ENCODE results near the gene RNF40.

DNA sequence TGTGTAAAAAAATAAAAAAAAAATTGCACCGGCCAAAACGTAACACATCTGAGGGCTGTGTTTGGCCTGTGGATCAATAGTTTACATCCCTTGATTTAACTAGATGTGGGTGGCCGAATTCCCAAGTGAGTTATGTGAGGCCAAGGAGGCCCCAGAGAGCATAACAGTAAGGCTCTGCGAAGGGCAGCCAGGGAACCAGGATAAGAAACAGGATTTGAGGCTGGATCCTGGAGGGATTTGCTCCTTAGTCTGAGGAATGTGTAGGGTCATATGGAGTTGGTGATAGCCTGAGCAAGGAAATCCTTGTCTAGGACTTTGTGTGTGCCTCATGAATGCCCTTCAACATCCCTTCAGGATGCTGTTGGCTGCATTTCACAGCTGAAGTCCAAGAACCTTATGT, 11.9 kb upstream of the RNF40 start:
- TF ChIP-seq, protein P1, sequence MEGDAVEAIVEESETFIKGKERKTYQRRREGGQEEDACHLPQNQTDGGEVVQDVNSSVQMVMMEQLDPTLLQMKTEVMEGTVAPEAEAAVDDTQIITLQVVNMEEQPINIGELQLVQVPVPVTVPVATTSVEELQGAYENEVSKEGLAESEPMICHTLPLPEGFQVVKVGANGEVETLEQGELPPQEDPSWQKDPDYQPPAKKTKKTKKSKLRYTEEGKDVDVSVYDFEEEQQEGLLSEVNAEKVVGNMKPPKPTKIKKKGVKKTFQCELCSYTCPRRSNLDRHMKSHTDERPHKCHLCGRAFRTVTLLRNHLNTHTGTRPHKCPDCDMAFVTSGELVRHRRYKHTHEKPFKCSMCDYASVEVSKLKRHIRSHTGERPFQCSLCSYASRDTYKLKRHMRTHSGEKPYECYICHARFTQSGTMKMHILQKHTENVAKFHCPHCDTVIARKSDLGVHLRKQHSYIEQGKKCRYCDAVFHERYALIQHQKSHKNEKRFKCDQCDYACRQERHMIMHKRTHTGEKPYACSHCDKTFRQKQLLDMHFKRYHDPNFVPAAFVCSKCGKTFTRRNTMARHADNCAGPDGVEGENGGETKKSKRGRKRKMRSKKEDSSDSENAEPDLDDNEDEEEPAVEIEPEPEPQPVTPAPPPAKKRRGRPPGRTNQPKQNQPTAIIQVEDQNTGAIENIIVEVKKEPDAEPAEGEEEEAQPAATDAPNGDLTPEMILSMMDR (IDR thresholded peaks at IDR 0.05; ENCODE audit: control extremely low read depth in 1 of 3, insufficient read depth in 1 of 3, low read depth in 1 of 3, low read length in 3 of 3) = no peak
- TF ChIP-seq SP1 (IDR thresholded peaks at IDR 0.05; ENCODE audit: low read depth, low read length) = no peak
- no peak for TF ChIP-seq NRF1 (IDR thresholded peaks at IDR 0.05; ENCODE audit: low read depth, low read length)
- TF ChIP-seq EGR1 (IDR thresholded peaks at IDR 0.05; ENCODE audit: borderline replicate concordance, low read depth, low read length) = no peak
- no peak for TF ChIP-seq POLR2A (IDR thresholded peaks at IDR 0.05; ENCODE audit: control extremely low read depth in 1 of 2, low read depth in 2 of 2, low read length in 2 of 2)
- TF ChIP-seq BCL11A (IDR thresholded peaks at IDR 0.05; ENCODE audit: low read depth in 2 of 2, low read length in 2 of 2) = no peak
- TF ChIP-seq JUND (IDR thresholded peaks at IDR 0.05; ENCODE audit: low read length) = no peak
- TF ChIP-seq FOSL1 (IDR thresholded peaks at IDR 0.05; ENCODE audit: insufficient read depth, low read depth, low read length) = no peak
- TF ChIP-seq POLR2AphosphoS5 (IDR thresholded peaks at IDR 0.05; ENCODE audit: low read depth, low read length) = no peak
- TF ChIP-seq PHF8 (conservative IDR thresholded peaks at IDR 0.05; ENCODE audit: low read depth, low read length) = no peak
- no peak for TF ChIP-seq BRCA1 (IDR thresholded peaks at IDR 0.05; ENCODE audit: low read depth, low read length)

All from H1 (cell line).